PC-9 (cell line): ENCODE data around the gene SEMA4A. TPM values are rescaled to one million over a fixed set of nuclear protein-coding genes. Genes with fewer than 3 reads are reported as not detected.

Experiments used
- BruUV-seq: library from RNA; stranded (reverse); fragments of 400-500 nt; replicated peaks from 2 replicates; lab custom pipeline; 2021; lab: Mats Ljungman, UMichigan
- CTCF ChIA-PET: fragments of 300-600 bp; sonication (Branson Sonifier 250); formaldehyde crosslinking; loops from one replicate; lab custom pipeline; 2022; ENCODE audit warnings: antibody characterized with exemption; lab: Charles Lee
- POLR2A ChIA-PET: fragments of 300-600 bp; sonication (Branson Sonifier 250); formaldehyde crosslinking; loops from one replicate; lab custom pipeline; 2022; ENCODE audit warnings: antibody characterized with exemption; ENCODE audit not compliant: unreplicated experiment; lab: Charles Lee
- DNase-seq, 2 experiments: peaks; one replicate each; pipeline versions ENCODE4 v3.0.0 to v3.0.0-alpha.2; 2015 to 2022; ENCODE audit warnings: mixed read lengths in 1 of 2
- H2AFZ ChIP-seq: fragments of 200-600 bp; sonication (generic); 2 replicates; pipeline ENCODE4 v1.8.1; 2017; ENCODE audit warnings: antibody characterized with exemption
- H3F3A ChIP-seq: fragments of 200-600 bp; sonication (generic); 2 replicates; pipeline ENCODE4 v1.8.1; 2017; ENCODE audit warnings: antibody characterized with exemption, mild to moderate bottlenecking, low read depth; ENCODE audit not compliant: insufficient read depth
- H3K27ac ChIP-seq: fragments of 200-600 bp; sonication (generic); 2 replicates; pipeline ENCODE4 v1.6.1; 2016; ENCODE audit warnings: mixed run types
- H3K27me3 ChIP-seq: fragments of 200-600 bp; sonication (generic); 2 replicates; pipeline ENCODE4 v1.6.1; 2016; ENCODE audit warnings: low read depth, mixed run types; ENCODE audit not compliant: insufficient read depth
- H3K36me3 ChIP-seq: fragments of 200-600 bp; sonication (generic); 2 replicates; pipeline ENCODE4 v1.6.1; 2016; ENCODE audit warnings: low read depth, mixed run types
- H3K4me1 ChIP-seq: fragments of 200-600 bp; sonication (generic); replicated peaks from 2 replicates; pipeline ENCODE4 v1.6.1; 2016; ENCODE audit warnings: mixed run types; ENCODE audit not compliant: insufficient read depth
- H3K4me2 ChIP-seq: fragments of 200-600 bp; sonication (generic); 2 replicates; pipeline ENCODE4 v1.6.1; 2017; ENCODE audit warnings: mixed run types
- H3K4me3 ChIP-seq: fragments of 200-600 bp; sonication (generic); 2 replicates; pipeline ENCODE4 v1.6.1; 2016; ENCODE audit warnings: mixed run types
- H3K79me2 ChIP-seq: fragments of 200-600 bp; sonication (generic); 2 replicates; pipeline ENCODE4 v1.6.1; 2017; ENCODE audit warnings: low read depth, mixed run types
- H3K9me2 ChIP-seq: fragments of 200-600 bp; sonication (generic); 2 replicates; pipeline ENCODE4 v1.8.1; 2017; ENCODE audit warnings: mild to moderate bottlenecking; ENCODE audit not compliant: insufficient read depth
- H3K9me3 ChIP-seq: fragments of 200-600 bp; sonication (generic); 2 replicates; pipeline ENCODE4 v1.8.1; 2016; ENCODE audit warnings: low read depth; ENCODE audit not compliant: insufficient read depth
- H4K20me1 ChIP-seq: fragments of 200-600 bp; sonication (generic); 2 replicates; pipeline ENCODE4 v1.8.1; 2017; ENCODE audit not compliant: insufficient read depth
- EZH2 ChIP-seq: fragments of 200-600 bp; sonication (generic); IDR thresholded peaks from 2 replicates; pipeline ENCODE4 v1.8.0; 2017; ENCODE audit warnings: antibody characterized with exemption, low read depth
- intact Hi-C: fragments of 100-400 bp; cut with micrococcal nuclease; formaldehyde crosslinking; loops from one replicate; pipeline ENCODE4 v1.10.0; 2022; ENCODE audit not compliant: unreplicated experiment
- total RNA-seq: library from RNA; stranded (reverse); gene quantifications from 2 replicates; pipeline ENCODE4 v1.2.3, GENCODE V29; 2021
- TF ChIP-seq, protein P1 (sequence below): fragments of 200-600 bp; sonication (generic); conservative IDR thresholded peaks from 2 replicates; pipeline ENCODE4 v1.6.1; 2017; ENCODE audit warnings: mixed run types, antibody characterized with exemption, mild to moderate bottlenecking, moderate library complexity

Gene SEMA4A
- total RNA-seq, 1 experiment from 2014 or later, result 16.2 TPM

DNA sequence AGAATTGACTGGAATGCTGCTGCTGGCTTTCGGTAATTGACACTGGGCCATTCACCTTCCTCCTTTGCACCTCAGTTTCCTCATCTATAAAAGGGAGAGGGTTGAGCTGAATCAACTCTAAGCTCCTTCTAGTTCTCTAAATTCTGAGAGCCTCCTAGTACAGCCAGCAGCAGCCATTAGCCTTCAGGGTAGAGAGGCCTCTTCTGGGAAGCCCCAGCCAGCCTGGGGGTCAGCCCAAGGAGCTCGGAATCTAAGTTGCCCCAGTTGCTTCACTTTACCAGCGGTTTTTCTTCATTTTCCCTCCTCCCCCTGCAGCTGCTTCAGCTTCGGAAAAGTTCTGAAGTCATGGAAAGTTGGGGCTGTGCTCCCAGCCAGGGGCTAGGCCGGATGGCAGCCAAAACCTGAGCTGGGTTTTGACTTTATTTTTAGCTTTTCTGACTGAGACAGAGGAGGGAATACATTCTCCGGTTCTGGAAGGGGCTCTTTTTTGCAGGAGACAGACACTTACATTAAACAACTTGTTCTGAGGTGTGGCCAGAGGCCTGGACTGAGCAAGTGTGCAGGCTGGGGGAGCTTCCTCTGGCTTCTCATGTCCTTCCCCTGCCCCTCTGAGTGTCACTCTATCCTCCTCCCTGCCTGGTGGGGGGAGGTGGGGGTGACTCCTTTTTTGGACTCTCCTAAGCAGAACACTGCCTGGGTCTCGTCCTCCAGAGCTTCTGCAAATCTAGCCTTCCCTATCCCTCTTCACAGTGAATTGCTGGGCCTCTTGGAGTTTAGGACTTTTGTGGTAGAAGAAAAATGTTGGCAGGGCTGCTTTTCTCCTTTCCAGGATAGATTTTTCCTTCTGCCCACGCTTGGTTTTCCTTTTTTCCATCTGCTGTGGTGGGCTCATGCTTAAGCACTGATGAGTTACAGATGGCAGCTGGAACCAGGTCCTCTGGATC lies 24.5 kb upstream of the SEMA4A start:
- Histone ChIP-seq H3K9me2 (no peaks in the 10 kb centered on the region), H3K79me2 (peaks cover 81% of the 10 kb centered on the region), H3K4me1 (peaks cover 66% of the 10 kb centered on the region), H3K9me3 (no peaks in the 10 kb centered on the region), H3F3A (peaks cover 72% of the 10 kb centered on the region), H4K20me1 (peaks cover 11% of the 10 kb centered on the region; the same call in 1 of the 2 replicates), H3K4me3 (peak overlapping the region; percentile 20; the same call in 1 of the 2 replicates), H3K27ac (peak overlapping the region; percentile 98), H2AFZ (no peak overlapping the region), H3K36me3 (peaks cover 19% of the 10 kb centered on the region), H3K27me3 (no peaks in the 10 kb centered on the region), H3K4me2 (peak overlapping the region; percentile 99)
- ChIA-PET POLR2A (interaction anchor here (0.6 to 0.8 kb wide), 5 partner anchors 10 to 365 kb away, joined by 3 to 4 read pairs (median 3); partner anchors contain the start of gene SLC25A44), CTCF (interaction anchor here (0.7 to 3.1 kb wide), 5 partner anchors 12 to 33 kb away, joined by 3 to 31 read pairs (median 5); no protein-coding TSS in a partner anchor)
- TF ChIP-seq, protein P1, sequence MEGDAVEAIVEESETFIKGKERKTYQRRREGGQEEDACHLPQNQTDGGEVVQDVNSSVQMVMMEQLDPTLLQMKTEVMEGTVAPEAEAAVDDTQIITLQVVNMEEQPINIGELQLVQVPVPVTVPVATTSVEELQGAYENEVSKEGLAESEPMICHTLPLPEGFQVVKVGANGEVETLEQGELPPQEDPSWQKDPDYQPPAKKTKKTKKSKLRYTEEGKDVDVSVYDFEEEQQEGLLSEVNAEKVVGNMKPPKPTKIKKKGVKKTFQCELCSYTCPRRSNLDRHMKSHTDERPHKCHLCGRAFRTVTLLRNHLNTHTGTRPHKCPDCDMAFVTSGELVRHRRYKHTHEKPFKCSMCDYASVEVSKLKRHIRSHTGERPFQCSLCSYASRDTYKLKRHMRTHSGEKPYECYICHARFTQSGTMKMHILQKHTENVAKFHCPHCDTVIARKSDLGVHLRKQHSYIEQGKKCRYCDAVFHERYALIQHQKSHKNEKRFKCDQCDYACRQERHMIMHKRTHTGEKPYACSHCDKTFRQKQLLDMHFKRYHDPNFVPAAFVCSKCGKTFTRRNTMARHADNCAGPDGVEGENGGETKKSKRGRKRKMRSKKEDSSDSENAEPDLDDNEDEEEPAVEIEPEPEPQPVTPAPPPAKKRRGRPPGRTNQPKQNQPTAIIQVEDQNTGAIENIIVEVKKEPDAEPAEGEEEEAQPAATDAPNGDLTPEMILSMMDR, result no peak
- no peak for TF ChIP-seq EZH2
- intact Hi-C loops, result loop anchor here (10.0 kb wide), 1 partner anchor 376 kb away; the partner anchor contains the start of gene MEF2D
- DNase-seq, result no peak
- no TSS peak for BruUV-seq

DNA sequence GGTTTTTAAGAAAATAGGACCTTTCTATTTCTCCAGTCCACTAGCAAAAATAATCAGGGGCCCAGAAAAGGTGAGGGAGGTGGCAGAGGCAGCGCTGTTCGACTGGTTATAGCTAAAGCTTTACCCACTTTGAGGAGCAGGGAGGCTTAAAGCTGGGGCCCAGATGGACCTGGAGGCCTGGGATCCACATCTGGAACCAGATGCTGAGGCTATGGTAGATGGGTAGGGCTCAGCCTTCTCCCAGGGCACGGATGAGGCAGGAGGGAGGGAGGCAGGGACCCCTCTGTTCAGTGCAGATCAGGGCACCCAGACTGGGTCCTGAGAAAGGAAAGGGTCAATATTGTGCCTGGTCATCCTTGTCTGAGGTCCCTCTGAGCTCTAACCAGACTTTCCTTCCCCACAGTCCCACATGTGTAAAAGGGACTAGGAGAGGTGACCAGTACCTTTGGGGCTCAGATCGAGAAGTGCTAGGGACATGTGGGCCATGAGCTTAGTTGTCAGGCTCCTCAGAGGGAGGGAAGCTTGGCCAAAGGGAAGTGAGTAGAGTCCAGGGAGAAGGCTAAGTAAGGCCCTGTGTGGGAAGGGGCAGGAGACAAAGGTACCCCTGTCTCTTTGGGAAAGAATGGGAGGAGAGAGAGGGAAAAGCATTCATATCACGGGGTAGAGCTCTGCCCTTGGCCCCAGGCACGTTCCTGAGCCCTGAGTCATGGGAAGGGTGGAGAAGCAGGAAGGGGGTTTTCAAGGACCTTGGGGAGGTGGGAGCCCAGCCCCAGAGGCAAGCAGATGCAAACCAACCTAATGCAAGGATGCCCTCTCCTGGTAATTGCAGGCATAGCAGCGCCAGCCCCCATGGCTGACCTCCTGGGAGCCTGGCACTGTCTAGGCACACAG lies 23.5 kb upstream of the SEMA4A start:
- BruUV-seq, result TSS peak; percentile 38
- intact Hi-C loops, result loop anchor here (1.0 to 10.0 kb wide), 6 partner anchors 15 to 375 kb away; partner anchors contain the start of genes LMNA and MEF2D
- H3K36me3 ChIP-seq, result peaks cover 27% of the 10 kb centered on the region
- peak overlapping the region; percentile 99 for H3K4me2 ChIP-seq
- H4K20me1 ChIP-seq, result peaks cover 21% of the 10 kb centered on the region
- no peak for TF ChIP-seq EZH2
- TF ChIP-seq, protein P1, result peak; percentile 99
- H3K27ac ChIP-seq, result peak overlapping the region; percentile 98
- H2AFZ ChIP-seq, result no peak overlapping the region
- H3K4me3 ChIP-seq, result peak overlapping the region; percentile 20; the same call in 1 of the 2 replicates
- no peaks in the 10 kb centered on the region for H3K9me2 ChIP-seq
- no peaks in the 10 kb centered on the region for H3K27me3 ChIP-seq
- POLR2A ChIA-PET, result interaction anchor here (0.6 to 1.1 kb wide), 10 partner anchors 11 to 373 kb away, joined by 3 to 6 read pairs (median 5); no protein-coding TSS in a partner anchor
- peaks cover 75% of the 10 kb centered on the region for H3K79me2 ChIP-seq
- peaks cover 56% of the 10 kb centered on the region for H3K4me1 ChIP-seq
- H3F3A ChIP-seq, result peaks cover 72% of the 10 kb centered on the region
- DNase-seq, result peak; percentile 94 to 98
- CTCF ChIA-PET, result interaction anchor here (0.6 to 3.1 kb wide), 12 partner anchors 10 to 189 kb away, joined by 3 to 31 read pairs (median 4); no protein-coding TSS in a partner anchor
- H3K9me3 ChIP-seq, result no peaks in the 10 kb centered on the region
